Myometrial cell (primary cell): ENCODE measurements around the gene MTIF3. TPM values are rescaled to one million over a fixed set of nuclear protein-coding genes. Genes with fewer than 3 reads are reported as not detected.

ENCODE experiments used
- total RNA-seq: library from RNA; depleted of rRNA; stranded (reverse); fragments of >200 nt; gene quantifications from 2 replicates; pipeline ENCODE4 v1.2.3, GENCODE V29; 2015

MTIF3 gene, protein sequence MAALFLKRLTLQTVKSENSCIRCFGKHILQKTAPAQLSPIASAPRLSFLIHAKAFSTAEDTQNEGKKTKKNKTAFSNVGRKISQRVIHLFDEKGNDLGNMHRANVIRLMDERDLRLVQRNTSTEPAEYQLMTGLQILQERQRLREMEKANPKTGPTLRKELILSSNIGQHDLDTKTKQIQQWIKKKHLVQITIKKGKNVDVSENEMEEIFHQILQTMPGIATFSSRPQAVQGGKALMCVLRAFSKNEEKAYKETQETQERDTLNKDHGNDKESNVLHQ
- total RNA-seq, result 37.8 and 63.6 TPM in 2 replicates

DNA sequence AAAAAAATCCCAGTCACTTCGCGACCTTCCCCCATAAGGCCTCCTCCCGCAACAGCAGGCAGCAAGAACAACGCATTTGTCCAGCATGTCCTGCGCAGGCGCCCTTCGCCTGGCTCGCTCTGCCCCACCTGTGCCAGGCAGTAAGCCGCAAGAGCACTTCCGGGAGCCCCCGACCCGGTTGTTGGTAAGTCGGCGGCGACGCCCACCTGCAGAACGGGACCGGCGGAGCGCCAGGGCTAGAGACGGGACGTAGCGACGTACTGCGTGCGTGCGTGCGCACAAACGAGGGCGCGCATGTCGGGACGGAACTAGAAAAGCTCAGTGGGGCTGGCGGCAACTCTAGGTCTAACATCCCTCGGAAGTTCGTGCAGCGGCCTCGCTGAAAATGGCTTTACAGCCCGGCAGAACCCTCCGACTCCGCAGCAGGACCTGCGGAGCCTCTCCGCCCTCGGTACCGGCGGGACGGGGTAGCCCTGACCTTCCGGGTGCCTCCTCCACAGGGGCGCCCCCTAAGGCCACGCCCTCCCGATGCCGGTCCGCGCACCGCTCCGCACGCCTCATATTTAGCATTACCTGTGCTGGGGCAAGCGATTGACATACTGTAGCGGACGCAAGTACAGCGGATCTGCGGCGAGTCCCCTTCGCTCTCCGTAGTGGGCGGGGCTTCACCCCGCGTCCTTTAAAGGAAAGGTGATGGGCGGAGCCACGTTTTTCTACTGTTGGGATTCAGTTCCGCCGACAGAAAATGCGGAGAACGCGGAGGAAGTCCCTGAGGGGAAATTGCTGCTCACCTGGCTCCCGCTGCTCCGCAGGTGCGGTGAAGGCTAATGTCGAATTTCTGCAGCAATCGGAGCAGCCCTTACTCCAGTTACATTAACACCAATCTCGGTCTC, at the start of gene MTIF3:
MTIF3 (minus strand) TSS at position 629 of the 893 bp plus-strand sequence. CDS start 10,116 bp downstream, outside the sequence.

DNA sequence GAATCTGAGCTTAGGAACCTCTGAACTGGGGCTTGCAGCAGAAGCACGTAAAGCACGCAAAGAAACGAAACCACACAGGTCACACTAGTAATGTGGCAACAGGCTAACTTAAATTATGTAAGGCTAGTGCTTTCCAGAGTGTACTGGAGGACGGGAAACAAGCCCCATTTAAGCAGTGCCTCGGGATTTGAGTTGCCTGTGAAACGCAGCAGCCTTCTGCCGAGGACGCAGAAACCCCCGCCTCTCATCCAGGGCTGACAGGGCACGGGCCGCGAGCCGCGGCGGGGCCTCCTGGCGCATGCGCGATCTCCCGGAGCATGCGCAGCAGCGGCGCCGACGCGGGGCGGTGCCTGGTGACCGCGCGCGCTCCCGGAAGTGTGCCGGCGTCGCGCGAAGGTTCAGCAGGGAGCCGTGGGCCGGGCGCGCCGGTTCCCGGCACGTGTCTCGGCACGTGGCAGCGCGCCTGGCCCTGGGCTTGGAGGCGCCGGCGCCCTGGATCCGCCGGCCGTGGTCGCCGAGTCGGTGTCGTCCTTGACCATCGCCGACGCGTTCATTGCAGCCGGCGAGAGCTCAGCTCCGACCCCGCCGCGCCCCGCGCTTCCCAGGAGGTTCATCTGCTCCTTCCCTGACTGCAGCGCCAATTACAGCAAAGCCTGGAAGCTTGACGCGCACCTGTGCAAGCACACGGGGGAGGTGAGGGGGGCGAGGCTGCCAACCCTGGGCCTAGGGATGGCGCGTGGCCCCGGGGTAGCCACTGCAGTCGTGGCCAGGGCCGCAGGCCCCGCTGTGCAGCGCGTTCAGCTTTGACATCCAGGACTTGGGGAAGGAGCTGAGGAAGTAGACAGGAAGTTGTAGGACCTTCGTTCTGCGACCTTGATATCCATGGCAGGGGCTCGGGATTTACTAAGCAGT, 25.9 kb downstream of the MTIF3 start, which contains the start of gene GTF3A:
GTF3A (plus strand) TSS at position 374 of the 912 bp plus-strand sequence.

Other genes with a start within 250 kb of the MTIF3 start
- gene RPL21, start 199.0 kb downstream of the MTIF3 start, total RNA-seq, result 1,188 and 1,204 TPM in 2 replicates
- 56.9 and 66.6 TPM in 2 replicates for gene RASL11A, start 179.7 kb downstream of the MTIF3 start, total RNA-seq
- 184 and 243 TPM in 2 replicates for gene GTF3A, start 25.9 kb downstream of the MTIF3 start, total RNA-seq
- gene LNX2, start 170.0 kb upstream of the MTIF3 start, total RNA-seq, result 3.4 and 3.5 TPM in 2 replicates
- gene POLR1D, start 171.3 kb upstream of the MTIF3 start, total RNA-seq, result 65.4 and 93.4 TPM in 2 replicates